WTC11 (cell line): Measurements from ENCODE around the gene HDAC3. TPM values are rescaled to one million over a fixed set of nuclear protein-coding genes. Genes with fewer than 3 reads are reported as not detected.
A peak's percentile ranks its signal among the peaks of the same experiment; 100 is the strongest.

Experiments
- CREB1 ChIP-seq: sonication (generic); formaldehyde crosslinking; IDR thresholded peaks from 2 replicates; pipeline ENCODE4 v1.8.0; 2023; ENCODE audit warnings: mild to moderate bottlenecking, missing genetic modification reagents
- EMX1 ChIP-seq: fragments of 250-450 bp; sonication (Bioruptor Pico); IDR thresholded peaks from 2 replicates; pipeline ENCODE4 v1.8.0; 2021; ENCODE audit warnings: mild to moderate bottlenecking
- ESRRA ChIP-seq: sonication (generic); formaldehyde crosslinking; IDR thresholded peaks from 2 replicates; pipeline ENCODE4 v1.8.1; 2022; ENCODE audit warnings: mild to moderate bottlenecking, missing genetic modification reagents, borderline replicate concordance
- ETV6 ChIP-seq: sonication (generic); formaldehyde crosslinking; IDR thresholded peaks from 2 replicates; pipeline ENCODE4 v1.8.1; 2022; ENCODE audit warnings: mild to moderate bottlenecking, missing genetic modification reagents
- FOXK1 ChIP-seq: sonication (generic); formaldehyde crosslinking; IDR thresholded peaks from 2 replicates; pipeline ENCODE4 v1.8.0; 2022; ENCODE audit warnings: mild to moderate bottlenecking, moderate library complexity, missing genetic modification reagents
- JAZF1 ChIP-seq: fragments of 250-450 bp; sonication (Bioruptor Pico); IDR thresholded peaks from 2 replicates; pipeline ENCODE4 v1.9.0; 2021; ENCODE audit warnings: moderate library complexity, mild to moderate bottlenecking, inconsistent platforms
- JUN ChIP-seq: sonication (generic); formaldehyde crosslinking; IDR thresholded peaks from 2 replicates; pipeline ENCODE4 v1.8.0; 2023; ENCODE audit warnings: mild to moderate bottlenecking, missing genetic modification reagents
- MXD4 ChIP-seq: fragments of 250-450 bp; sonication (Bioruptor Pico); IDR thresholded peaks from 2 replicates; pipeline ENCODE4 v1.8.0; 2021; ENCODE audit warnings: mild to moderate bottlenecking, moderate library complexity, borderline replicate concordance
- NFYB ChIP-seq: sonication (generic); formaldehyde crosslinking; conservative IDR thresholded peaks from 2 replicates; pipeline ENCODE4 v1.8.0; 2022; ENCODE audit warnings: low read depth, missing genetic modification reagents
- RORB ChIP-seq: fragments of 250-450 bp; sonication (Bioruptor Pico); IDR thresholded peaks from 2 replicates; pipeline ENCODE4 v1.9.0; 2021; ENCODE audit warnings: mild to moderate bottlenecking
- SOX15 ChIP-seq: fragments of 250-450 bp; sonication (Bioruptor Pico); IDR thresholded peaks from 2 replicates; pipeline ENCODE4 v1.9.0; 2021; ENCODE audit warnings: mild to moderate bottlenecking
- SP1 ChIP-seq: sonication (generic); formaldehyde crosslinking; conservative IDR thresholded peaks from 2 replicates; pipeline ENCODE4 v1.8.1; 2022; ENCODE audit warnings: missing genetic modification reagents
- ZBTB21 ChIP-seq: sonication (generic); formaldehyde crosslinking; IDR thresholded peaks from 2 replicates; pipeline ENCODE4 v1.8.1; 2023; ENCODE audit warnings: mild to moderate bottlenecking, missing genetic modification reagents, borderline replicate concordance
- ZNF138 ChIP-seq: sonication (generic); formaldehyde crosslinking; conservative IDR thresholded peaks from 2 replicates; pipeline ENCODE4 v1.8.1; 2022; ENCODE audit warnings: mild to moderate bottlenecking, moderate library complexity, missing genetic modification reagents
- ZNF232 ChIP-seq: sonication (generic); formaldehyde crosslinking; IDR thresholded peaks from 2 replicates; pipeline ENCODE4 v1.8.0; 2022; ENCODE audit warnings: mild to moderate bottlenecking, missing genetic modification reagents
- total RNA-seq: library from RNA; stranded (reverse); gene quantifications from 3 replicates; pipeline ENCODE4 v1.2.3, GENCODE V29; 2021
- TF ChIP-seq, protein P1 (sequence below): sonication (generic); formaldehyde crosslinking; IDR thresholded peaks from 2 replicates; pipeline ENCODE4 v1.8.1; 2022; ENCODE audit warnings: low read depth, missing genetic modification reagents, borderline replicate concordance
- TF ChIP-seq, protein P2 (sequence below): sonication (generic); formaldehyde crosslinking; IDR thresholded peaks from 2 replicates; pipeline ENCODE4 v1.8.1; 2023; ENCODE audit warnings: mild to moderate bottlenecking, missing genetic modification reagents
- TF ChIP-seq, protein P3 (sequence below): fragments of 250-450 bp; sonication (Bioruptor Pico); conservative IDR thresholded peaks from 2 replicates; pipeline ENCODE4 v1.9.0; 2021; ENCODE audit warnings: mild to moderate bottlenecking
- TF ChIP-seq, protein P4 (sequence below): fragments of 250-450 bp; sonication (Bioruptor Pico); IDR thresholded peaks from 2 replicates; pipeline ENCODE4 v1.9.0; 2021; ENCODE audit warnings: mild to moderate bottlenecking
- TF ChIP-seq, protein P5 (sequence below): sonication (generic); formaldehyde crosslinking; conservative IDR thresholded peaks from 2 replicates; pipeline ENCODE4 v1.8.1; 2023; ENCODE audit warnings: mild to moderate bottlenecking, low read depth, missing genetic modification reagents, moderate library complexity
- TF ChIP-seq, protein P6 (sequence below): sonication (generic); formaldehyde crosslinking; IDR thresholded peaks from 2 replicates; pipeline ENCODE4 v1.8.0; 2022; ENCODE audit warnings: missing genetic modification reagents
- TF ChIP-seq, protein P7 (sequence below): sonication (generic); formaldehyde crosslinking; IDR thresholded peaks from 2 replicates; pipeline ENCODE4 v1.8.1; 2023; ENCODE audit warnings: mild to moderate bottlenecking, missing genetic modification reagents
- TF ChIP-seq, protein P8 (sequence below): sonication (generic); formaldehyde crosslinking; IDR thresholded peaks from 2 replicates; pipeline ENCODE4 v1.8.0; 2023; ENCODE audit warnings: mild to moderate bottlenecking, missing genetic modification reagents

HDAC3 gene
- total RNA-seq, 1 experiment from 2014 or later, result 96.2 TPM

DNA sequence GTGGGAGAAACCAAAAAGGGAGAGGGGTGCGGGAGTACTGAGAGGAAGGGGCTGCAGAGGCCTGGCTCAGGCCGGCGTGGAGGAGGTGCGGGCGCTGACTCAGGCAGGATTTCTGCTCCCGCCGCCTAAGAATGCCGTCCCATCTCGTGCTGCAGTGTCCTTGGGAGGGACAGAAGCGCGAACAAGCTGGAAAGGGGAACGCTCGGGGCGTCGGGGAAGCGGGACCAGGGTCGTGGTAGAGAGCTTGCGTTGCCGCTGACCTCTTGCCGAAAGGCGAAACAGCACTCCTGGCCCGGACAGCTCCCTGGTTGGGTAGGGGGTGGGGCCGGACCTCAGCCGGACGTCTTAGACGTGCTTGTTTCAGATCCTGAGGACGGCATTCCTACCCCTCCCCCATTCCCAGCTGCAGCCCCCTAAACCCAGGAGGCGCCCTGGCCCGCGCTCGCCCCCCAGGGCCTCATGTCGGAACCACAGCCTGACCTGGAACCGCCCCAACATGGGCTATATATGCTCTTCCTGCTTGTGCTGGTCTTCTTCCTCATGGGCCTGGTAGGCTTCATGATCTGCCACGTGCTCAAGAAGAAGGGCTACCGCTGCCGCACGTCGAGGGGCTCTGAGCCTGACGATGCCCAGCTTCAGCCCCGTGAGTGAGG lies 1.2 kb upstream of the HDAC3 start (continued):
- TF ChIP-seq, protein P1, sequence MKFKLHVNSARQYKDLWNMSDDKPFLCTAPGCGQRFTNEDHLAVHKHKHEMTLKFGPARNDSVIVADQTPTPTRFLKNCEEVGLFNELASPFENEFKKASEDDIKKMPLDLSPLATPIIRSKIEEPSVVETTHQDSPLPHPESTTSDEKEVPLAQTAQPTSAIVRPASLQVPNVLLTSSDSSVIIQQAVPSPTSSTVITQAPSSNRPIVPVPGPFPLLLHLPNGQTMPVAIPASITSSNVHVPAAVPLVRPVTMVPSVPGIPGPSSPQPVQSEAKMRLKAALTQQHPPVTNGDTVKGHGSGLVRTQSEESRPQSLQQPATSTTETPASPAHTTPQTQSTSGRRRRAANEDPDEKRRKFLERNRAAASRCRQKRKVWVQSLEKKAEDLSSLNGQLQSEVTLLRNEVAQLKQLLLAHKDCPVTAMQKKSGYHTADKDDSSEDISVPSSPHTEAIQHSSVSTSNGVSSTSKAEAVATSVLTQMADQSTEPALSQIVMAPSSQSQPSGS, result no peak
- TF ChIP-seq JAZF1 (CRISPR knock-in tag) (no peak), NFYB (CRISPR knock-in tag) (0 out of 2 replicates have a peak, but pooled peaks have one; percentile 6), ZNF232 (CRISPR knock-in tag) (no peak; the same call in 1 of the 2 replicates), ETV6 (CRISPR knock-in tag) (no peak), EMX1 (CRISPR knock-in tag) (peak; percentile 61; the same call in 1 of the 2 replicates), ZNF138 (CRISPR knock-in tag) (no peak), CREB1 (no peak), SOX15 (no peak), FOXK1 (CRISPR knock-in tag) (peak; percentile 54; the same call in 1 of the 2 replicates), JUN (CRISPR knock-in tag) (no peak), ESRRA (CRISPR knock-in tag) (no peak; the same call in 1 of the 2 replicates), RORB (CRISPR knock-in tag) (no peak), ZBTB21 (CRISPR knock-in tag) (no peak), MXD4 (CRISPR knock-in tag) (no peak), SP1 (peak; percentile 55; the same call in 1 of the 2 replicates)
- TF ChIP-seq, protein P2, sequence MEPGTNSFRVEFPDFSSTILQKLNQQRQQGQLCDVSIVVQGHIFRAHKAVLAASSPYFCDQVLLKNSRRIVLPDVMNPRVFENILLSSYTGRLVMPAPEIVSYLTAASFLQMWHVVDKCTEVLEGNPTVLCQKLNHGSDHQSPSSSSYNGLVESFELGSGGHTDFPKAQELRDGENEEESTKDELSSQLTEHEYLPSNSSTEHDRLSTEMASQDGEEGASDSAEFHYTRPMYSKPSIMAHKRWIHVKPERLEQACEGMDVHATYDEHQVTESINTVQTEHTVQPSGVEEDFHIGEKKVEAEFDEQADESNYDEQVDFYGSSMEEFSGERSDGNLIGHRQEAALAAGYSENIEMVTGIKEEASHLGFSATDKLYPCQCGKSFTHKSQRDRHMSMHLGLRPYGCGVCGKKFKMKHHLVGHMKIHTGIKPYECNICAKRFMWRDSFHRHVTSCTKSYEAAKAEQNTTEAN (CRISPR knock-in tag), result no peak
- TF ChIP-seq, protein P3, sequence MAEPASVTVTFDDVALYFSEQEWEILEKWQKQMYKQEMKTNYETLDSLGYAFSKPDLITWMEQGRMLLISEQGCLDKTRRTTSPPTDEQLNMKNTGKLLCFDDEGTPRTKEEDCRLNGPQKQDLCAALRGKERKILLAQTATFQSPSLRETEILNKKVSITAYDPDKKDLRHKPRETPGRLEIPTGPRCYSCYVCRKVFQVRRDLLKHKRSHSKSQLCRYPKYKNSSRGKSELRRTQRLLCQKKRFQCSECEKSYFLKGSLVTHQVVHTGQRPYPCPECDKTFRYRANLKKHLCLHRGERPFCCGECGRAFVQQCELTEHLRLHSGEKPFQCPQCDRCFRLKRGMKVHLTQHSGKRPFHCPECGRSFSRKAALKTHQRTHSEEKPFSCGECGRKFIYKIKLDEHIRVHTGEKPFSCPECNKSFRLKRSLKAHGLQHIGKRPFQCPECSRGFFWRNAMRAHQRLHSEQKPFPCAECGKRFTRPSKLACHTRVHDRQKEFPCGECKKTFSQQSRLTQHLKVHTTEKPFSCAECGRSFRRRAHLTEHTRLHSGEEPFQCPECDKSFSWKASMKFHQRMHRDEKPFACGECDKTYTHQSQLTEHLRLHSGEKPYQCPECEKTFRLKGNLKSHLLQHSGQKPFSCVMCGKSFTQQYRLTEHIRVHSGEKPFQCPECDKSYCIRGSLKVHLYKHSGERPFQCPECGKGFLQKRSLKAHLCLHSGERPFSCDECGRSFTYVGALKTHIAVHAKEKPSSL, result no peak
- TF ChIP-seq, protein P4, sequence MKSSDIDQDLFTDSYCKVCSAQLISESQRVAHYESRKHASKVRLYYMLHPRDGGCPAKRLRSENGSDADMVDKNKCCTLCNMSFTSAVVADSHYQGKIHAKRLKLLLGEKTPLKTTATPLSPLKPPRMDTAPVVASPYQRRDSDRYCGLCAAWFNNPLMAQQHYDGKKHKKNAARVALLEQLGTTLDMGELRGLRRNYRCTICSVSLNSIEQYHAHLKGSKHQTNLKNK (CRISPR knock-in tag), result no peak
- TF ChIP-seq, protein P5, sequence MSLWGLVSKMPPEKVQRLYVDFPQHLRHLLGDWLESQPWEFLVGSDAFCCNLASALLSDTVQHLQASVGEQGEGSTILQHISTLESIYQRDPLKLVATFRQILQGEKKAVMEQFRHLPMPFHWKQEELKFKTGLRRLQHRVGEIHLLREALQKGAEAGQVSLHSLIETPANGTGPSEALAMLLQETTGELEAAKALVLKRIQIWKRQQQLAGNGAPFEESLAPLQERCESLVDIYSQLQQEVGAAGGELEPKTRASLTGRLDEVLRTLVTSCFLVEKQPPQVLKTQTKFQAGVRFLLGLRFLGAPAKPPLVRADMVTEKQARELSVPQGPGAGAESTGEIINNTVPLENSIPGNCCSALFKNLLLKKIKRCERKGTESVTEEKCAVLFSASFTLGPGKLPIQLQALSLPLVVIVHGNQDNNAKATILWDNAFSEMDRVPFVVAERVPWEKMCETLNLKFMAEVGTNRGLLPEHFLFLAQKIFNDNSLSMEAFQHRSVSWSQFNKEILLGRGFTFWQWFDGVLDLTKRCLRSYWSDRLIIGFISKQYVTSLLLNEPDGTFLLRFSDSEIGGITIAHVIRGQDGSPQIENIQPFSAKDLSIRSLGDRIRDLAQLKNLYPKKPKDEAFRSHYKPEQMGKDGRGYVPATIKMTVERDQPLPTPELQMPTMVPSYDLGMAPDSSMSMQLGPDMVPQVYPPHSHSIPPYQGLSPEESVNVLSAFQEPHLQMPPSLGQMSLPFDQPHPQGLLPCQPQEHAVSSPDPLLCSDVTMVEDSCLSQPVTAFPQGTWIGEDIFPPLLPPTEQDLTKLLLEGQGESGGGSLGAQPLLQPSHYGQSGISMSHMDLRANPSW (CRISPR knock-in tag), result no peak
- TF ChIP-seq, protein P6, sequence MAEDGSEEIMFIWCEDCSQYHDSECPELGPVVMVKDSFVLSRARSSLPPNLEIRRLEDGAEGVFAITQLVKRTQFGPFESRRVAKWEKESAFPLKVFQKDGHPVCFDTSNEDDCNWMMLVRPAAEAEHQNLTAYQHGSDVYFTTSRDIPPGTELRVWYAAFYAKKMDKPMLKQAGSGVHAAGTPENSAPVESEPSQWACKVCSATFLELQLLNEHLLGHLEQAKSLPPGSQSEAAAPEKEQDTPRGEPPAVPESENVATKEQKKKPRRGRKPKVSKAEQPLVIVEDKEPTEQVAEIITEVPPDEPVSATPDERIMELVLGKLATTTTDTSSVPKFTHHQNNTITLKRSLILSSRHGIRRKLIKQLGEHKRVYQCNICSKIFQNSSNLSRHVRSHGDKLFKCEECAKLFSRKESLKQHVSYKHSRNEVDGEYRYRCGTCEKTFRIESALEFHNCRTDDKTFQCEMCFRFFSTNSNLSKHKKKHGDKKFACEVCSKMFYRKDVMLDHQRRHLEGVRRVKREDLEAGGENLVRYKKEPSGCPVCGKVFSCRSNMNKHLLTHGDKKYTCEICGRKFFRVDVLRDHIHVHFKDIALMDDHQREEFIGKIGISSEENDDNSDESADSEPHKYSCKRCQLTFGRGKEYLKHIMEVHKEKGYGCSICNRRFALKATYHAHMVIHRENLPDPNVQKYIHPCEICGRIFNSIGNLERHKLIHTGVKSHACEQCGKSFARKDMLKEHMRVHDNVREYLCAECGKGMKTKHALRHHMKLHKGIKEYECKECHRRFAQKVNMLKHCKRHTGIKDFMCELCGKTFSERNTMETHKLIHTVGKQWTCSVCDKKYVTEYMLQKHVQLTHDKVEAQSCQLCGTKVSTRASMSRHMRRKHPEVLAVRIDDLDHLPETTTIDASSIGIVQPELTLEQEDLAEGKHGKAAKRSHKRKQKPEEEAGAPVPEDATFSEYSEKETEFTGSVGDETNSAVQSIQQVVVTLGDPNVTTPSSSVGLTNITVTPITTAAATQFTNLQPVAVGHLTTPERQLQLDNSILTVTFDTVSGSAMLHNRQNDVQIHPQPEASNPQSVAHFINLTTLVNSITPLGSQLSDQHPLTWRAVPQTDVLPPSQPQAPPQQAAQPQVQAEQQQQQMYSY (CRISPR knock-in tag), result no peak
- TF ChIP-seq, protein P7, sequence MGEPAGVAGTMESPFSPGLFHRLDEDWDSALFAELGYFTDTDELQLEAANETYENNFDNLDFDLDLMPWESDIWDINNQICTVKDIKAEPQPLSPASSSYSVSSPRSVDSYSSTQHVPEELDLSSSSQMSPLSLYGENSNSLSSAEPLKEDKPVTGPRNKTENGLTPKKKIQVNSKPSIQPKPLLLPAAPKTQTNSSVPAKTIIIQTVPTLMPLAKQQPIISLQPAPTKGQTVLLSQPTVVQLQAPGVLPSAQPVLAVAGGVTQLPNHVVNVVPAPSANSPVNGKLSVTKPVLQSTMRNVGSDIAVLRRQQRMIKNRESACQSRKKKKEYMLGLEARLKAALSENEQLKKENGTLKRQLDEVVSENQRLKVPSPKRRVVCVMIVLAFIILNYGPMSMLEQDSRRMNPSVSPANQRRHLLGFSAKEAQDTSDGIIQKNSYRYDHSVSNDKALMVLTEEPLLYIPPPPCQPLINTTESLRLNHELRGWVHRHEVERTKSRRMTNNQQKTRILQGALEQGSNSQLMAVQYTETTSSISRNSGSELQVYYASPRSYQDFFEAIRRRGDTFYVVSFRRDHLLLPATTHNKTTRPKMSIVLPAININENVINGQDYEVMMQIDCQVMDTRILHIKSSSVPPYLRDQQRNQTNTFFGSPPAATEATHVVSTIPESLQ (CRISPR knock-in tag), result no peak
- TF ChIP-seq, protein P8, sequence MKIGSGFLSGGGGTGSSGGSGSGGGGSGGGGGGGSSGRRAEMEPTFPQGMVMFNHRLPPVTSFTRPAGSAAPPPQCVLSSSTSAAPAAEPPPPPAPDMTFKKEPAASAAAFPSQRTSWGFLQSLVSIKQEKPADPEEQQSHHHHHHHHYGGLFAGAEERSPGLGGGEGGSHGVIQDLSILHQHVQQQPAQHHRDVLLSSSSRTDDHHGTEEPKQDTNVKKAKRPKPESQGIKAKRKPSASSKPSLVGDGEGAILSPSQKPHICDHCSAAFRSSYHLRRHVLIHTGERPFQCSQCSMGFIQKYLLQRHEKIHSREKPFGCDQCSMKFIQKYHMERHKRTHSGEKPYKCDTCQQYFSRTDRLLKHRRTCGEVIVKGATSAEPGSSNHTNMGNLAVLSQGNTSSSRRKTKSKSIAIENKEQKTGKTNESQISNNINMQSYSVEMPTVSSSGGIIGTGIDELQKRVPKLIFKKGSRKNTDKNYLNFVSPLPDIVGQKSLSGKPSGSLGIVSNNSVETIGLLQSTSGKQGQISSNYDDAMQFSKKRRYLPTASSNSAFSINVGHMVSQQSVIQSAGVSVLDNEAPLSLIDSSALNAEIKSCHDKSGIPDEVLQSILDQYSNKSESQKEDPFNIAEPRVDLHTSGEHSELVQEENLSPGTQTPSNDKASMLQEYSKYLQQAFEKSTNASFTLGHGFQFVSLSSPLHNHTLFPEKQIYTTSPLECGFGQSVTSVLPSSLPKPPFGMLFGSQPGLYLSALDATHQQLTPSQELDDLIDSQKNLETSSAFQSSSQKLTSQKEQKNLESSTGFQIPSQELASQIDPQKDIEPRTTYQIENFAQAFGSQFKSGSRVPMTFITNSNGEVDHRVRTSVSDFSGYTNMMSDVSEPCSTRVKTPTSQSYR, result peak; percentile 94
